GM12801 (cell line): Measurements from ENCODE around the gene CFAP53.

ENCODE experiments used
- CTCF ChIP-seq: IDR thresholded peaks from one replicate; pipeline ENCODE4 v1.5.1; 2011; ENCODE audit warnings: control low read depth; ENCODE audit not compliant: insufficient read length; ENCODE audit errors: extremely low read depth

The CFAP53 gene

DNA sequence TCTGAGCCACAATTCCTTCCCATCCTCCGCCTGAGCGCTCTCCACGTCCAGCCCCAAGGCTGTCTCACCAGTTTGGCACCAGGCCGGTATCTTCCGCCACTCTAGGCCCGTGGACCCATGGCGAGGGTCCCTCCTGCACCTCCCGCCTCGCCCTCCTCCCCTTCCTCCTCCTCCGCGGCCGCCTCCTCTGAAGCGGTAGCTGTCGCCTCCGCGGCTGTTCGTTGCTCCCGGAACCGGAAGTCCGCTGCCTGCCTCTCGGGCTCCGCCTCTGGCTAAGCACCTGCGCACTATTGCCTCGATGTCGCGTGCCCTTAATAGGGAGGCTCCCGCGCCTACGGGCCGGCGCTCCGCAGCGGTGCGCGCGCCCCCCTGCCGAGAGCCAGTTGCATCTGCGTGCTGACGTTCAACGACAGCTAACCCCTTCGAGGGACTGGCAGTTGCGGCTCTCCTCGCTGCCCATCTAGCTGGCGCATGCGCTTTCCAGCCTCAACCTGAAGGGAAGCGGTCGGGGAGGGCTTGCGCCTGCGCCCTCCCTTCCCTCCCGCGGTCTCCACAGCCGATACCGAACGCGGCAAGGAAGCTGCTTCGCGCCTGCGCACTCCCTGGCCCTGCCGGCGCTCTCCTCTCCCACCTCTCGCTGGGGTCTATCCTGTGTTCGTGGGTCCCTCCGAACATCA, 15.1 kb upstream of the CFAP53 start, which contains the start of gene MBD1:
TSS of gene MBD1 (minus strand) at position 229 of the 677 bp plus-strand sequence. CDS start 1,531 bp downstream, outside the sequence.
- TF ChIP-seq CTCF, result no peak

DNA sequence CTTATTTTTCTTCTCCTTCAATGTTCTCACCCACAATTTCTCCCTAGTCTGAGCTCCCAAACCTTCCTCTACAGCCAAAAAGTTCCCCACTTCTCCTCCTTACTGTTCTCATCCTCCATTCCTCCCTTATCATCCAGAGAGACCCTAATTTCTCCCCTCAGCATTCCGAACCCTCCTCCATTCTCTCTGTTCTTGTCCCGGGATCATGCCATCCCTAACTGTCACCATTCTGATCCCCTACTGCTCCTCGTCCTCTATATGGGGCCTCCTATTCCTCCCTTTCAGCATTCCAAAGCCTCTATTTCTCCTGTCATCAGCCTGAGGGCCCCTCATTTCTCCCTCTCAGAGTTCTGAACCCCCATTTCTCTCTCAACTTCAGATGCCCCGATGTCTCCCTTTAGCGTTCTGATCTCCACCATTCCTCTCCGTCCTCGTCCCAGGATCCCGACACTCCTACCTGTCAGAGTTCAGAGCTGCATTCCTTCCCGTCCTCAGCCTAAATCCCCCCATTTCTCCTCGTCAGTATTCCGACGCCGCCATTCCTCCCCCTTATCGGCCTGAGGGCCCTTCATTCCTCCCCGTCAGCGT, 14.5 kb upstream of the CFAP53 start:
- TF ChIP-seq CTCF, result no peak

DNA sequence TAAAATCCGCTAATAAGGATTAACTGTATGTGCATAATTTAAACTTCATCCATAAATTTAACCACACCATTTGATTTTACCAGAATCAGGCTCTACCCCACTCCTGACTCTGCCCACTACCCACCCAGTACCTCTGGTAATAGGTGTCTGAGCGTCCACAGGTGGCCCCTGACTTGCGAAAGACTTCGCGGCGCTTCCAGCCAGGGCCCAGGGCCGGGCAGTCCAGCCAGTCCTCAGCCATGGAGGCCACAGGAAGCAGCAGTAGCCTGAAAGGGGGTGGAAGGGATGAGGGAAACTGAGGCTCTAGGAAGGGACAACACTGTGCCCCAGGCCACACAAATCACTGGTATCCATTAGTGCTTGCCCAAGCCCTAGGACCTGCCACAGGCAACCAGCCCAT, 13.5 kb upstream of the CFAP53 start:
- TF ChIP-seq CTCF, result no peak

DNA sequence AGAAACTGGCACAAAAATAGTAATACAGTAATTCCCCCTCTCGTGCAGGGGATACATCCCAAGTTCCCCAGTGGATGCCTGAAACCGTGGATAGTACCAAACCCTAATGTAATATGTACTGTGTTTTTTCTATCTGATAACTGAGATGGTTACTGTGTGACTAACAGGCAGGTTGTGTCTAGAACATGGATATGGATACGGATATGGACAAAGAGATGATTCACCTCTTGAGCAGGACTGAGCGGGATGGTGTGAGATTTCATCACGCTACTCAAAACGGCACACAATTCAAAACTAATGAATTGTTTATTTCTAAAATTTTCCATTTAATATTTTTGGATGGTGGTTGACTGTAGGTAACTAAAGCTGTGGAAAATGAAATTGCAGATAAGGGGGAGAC, 11.6 kb upstream of the CFAP53 start:
- no peak for TF ChIP-seq CTCF

DNA sequence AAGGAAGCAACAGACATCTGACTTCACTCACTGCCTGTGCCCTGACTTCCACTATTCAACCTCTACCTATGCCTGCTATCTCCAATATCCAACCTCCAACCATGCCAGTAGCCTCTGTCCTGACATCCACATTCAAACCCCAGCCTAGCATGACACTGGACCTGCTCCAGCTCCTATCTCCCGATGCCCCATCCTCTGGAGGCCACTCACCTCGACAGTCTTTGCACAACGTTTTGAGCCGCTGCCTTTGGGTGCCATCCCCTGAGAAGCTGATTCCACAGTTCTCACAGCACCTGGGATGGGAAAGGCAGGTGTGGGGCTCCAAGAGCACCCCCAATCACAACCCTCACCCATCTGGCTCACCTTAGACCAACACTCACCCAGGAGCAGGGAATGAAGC, 10.2 kb upstream of the CFAP53 start:
- TF ChIP-seq CTCF, result no peak

- no peak for TF ChIP-seq CTCF
Measured at GRCh38 chr18:50275503-50276036, 9.3 kb upstream of the CFAP53 start.

DNA sequence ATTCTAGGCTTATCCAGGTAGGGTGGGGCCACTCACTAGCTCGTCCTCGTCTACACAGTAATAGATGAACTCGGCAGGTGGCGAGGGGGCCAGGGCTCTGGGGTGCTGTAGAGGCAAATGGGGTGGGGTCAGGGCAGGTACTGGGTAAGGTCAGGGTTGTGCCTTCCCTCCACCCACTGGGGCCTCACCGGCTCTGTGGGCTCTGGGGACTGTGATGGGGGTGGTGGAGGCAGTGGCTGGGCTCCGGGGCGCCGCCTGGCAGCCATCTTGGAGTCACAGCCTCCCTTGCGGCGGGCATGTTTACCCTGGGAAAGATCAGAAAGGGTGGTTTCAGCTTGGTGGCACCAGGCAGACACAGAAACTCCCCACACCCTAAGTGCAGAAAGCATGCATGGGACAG, 8.6 kb upstream of the CFAP53 start:
- no peak for TF ChIP-seq CTCF
